Measurements from ENCODE around the gene VWCE. TPM values are rescaled to one million over a fixed set of nuclear protein-coding genes. Genes with fewer than 3 reads are reported as not detected.
"Not testable (repeated sequence)": the region's sequence is repeated elsewhere in the genome, so short reads cannot be mapped to it uniquely, and the experiment has no call there.

Gene VWCE
- total RNA-seq, 1 donor from 2014 or later = 2.3 TPM

- DNase-seq (ENCODE audit: low read depth in 2 of 2) = not testable (repeated sequence)
Observed at GRCh38 chr11:61213711-61214324, 81.3 kb downstream of the VWCE start.

- DNase-seq (ENCODE audit: low read depth in 2 of 2) = not testable (repeated sequence)
Observed at GRCh38 chr11:61212202-61212601, 82.9 kb downstream of the VWCE start.

GRCh38 chr11:61211327-61211952 is 83.7 kb downstream of the VWCE start:
- DNase-seq (ENCODE audit: low read depth in 2 of 2) = not testable (repeated sequence)

GRCh38 chr11:61210629-61211028 is 84.5 kb downstream of the VWCE start:
- DNase-seq (ENCODE audit: low read depth in 2 of 2) = not testable (repeated sequence)

Other genes starting within 250 kb of the VWCE start
- gene CD5, start 192.8 kb downstream of the VWCE start, total RNA-seq = not detected in 2 replicates
- 5.1 and 7.5 TPM in 2 replicates for gene VPS37C, start 133.9 kb downstream of the VWCE start, total RNA-seq
- not detected in 2 replicates for gene PGA3, start 91.8 kb downstream of the VWCE start, total RNA-seq
- gene PGA4, start 73.0 kb downstream of the VWCE start, total RNA-seq = not detected in 2 replicates
- not detected in 2 replicates for gene PGA5, start 54.1 kb downstream of the VWCE start, total RNA-seq
- 310 and 356 TPM in 2 replicates for gene DDB1, start 37.8 kb upstream of the VWCE start, total RNA-seq
- gene TKFC, start 37.9 kb upstream of the VWCE start, total RNA-seq = 13.2 and 18.0 TPM in 2 replicates
- gene CYB561A3, start 66.6 kb upstream of the VWCE start, total RNA-seq = 32.5 and 55.4 TPM in 2 replicates
- gene TMEM138, start 67.1 kb upstream of the VWCE start, total RNA-seq = 10.4 and 14.9 TPM in 2 replicates
- 6.2 and 12.4 TPM in 2 replicates for gene TMEM216, start 97.3 kb upstream of the VWCE start, total RNA-seq
- gene CPSF7, start 134.7 kb upstream of the VWCE start, total RNA-seq = 9.9 and 15.7 TPM in 2 replicates
- 39.1 and 50.7 TPM in 2 replicates for gene SDHAF2, start 134.8 kb upstream of the VWCE start, total RNA-seq
- under 0.01 TPM in 1 of 2 replicates, not detected in the other for gene LRRC10B, start 213.4 kb upstream of the VWCE start, total RNA-seq

Measured in dermis microvascular lymphatic vessel endothelial cell (primary cell).